A673 (cell line): Measurements from ENCODE around the gene GOLGA6C.
"Not testable (repeated sequence)": the region's sequence is repeated elsewhere in the genome, so short reads cannot be mapped to it uniquely, and the experiment has no call there.

Experiments
- CTCF ChIP-seq: fragments of 300-800, 200-600 bp; sonication (generic); conservative IDR thresholded peaks from 2 replicates; pipeline ENCODE4 v1.5.1; 2017; ENCODE audit warnings: low read depth, mild to moderate bottlenecking, antibody characterized with exemption, low read length, moderate library complexity, mixed read lengths
- EZH2 ChIP-seq: fragments of 200-600 bp; sonication (generic); IDR thresholded peaks from 2 replicates; pipeline ENCODE4 v1.6.1; 2017; ENCODE audit warnings: borderline replicate concordance, low read depth, mild to moderate bottlenecking, mixed read lengths, antibody characterized with exemption, low read length; ENCODE audit not compliant: poor library complexity, severe bottlenecking

- not testable (repeated sequence) for TF ChIP-seq CTCF, EZH2
Measured at GRCh38 chr15:75217574-75217973, 40.6 kb upstream of the GOLGA6C start.
